Measurements from ENCODE around the gene HMG20A.

GRCh38 chr15:77515613-77516012 lies 94.9 kb downstream of the HMG20A start:
- TF ChIP-seq POLR2A (IDR thresholded peaks at IDR 0.05; ENCODE audit: low read length), result no peak
- TF ChIP-seq GATA1 (IDR thresholded peaks at IDR 0.05; ENCODE audit: low read depth, low read length), result no peak

Data from erythroblast (primary cell).